ENCODE results near the gene SZT2.
A peak's percentile ranks its signal among the peaks of the same experiment; 100 is the strongest.

SZT2 gene
- 140 to 148 reads per million in 2 donors for total RNA-seq

DNA sequence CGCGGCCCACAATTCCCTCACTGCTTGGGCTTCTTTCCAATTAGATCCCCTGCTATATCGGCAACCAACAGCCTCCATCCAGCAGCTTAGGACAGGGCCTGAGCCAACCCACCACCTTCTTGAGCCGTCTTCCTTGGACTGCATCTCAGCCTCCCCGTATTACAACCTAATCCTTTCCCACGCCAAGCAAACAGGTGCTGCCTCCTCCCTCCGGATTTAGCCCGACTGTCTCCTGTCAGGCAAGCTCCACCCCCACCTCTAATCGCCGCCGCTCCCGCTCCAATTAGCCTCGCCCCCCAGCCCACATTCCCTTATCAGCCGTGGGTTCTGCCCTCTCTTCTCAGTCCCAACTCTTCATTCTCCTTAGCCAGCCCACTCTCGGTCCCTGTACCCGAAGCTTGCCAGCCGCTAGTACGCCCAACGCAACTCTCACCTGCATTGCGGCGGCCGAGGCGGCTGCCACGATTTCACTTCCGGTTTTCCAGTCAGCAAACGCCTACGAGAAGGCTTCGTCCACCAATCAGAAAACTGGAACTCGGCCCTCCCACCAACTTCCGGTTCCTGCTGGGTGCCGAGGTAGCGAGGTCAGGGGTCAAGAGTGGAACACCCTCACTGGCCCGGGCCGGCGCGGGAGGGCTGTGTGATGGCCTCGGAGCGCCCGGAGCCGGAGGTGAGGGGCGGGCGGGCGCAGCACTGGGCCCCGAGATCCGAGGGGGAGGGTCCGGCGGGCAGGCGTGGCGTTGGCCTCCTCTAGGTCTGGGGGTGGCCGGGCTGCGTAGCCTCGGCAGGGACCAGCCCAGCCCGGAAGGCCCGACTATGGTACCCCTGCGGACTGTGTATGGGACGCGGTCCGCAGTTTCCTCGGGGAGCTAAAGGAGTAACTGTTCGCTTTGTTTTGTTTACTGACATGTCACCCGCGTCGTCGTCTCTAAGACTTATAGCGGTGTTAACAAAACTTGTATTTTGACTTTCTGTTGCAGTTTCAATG is at the start of gene SZT2, which contains the start of gene MED8:
Gene SZT2 (plus strand): TSS at position 574 of the 988 bp plus-strand sequence. CDS start 70 bp downstream, at position 644.
Gene MED8 (minus strand): TSS at position 475 of the 988 bp plus-strand sequence. CDS start 36 bp downstream, at position 439.
- peak; percentile 65 to 93 (median 89) for DNase-seq

DNA sequence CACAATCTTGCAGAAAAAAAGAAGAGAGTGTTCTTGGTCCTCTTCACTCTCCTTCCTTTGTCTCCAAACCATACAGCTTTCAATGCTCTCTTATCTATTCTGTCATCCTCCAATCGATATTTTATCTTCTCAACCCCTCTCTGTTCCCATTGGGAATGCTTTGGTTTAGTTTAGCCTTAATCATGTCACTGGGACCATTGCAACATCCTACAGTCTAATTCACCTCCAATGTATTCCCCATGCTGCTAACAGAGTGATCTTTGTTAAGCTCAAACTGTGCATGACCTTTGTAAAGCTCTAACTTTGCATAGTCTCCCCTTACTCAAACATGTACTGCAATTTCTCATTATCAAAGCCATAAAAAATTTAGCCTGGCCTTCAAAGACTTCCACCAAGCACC is 49.1 kb upstream of the SZT2 start:
- DNase-seq, result no peak

DNA sequence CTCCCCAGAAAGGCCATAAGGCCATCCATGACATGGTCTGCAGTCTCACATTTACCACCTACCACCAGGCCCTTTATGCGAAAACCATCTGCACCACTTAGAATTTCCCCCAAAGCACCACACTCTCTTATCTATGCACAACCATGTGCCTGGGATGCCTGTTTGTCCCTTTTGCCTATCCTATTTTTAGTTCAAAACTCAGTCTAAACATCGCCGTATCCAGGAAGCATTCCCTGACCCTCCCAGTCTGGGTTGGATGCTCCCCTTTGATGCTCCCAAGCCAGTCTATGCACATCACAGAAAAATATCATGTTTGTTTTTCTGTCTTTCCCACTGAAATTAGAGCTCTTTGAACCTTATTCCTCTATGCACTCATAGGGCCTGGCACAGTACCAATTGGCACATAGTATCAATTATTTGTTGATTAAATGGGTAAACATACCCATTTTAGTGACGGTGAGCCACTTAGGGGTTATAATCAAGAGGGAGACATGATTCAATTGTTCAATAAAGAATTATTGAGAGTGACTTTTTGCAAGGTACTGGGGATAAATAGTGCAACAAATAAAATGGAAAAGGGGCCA is 45.3 kb upstream of the SZT2 start:
- no peak for DNase-seq

DNA sequence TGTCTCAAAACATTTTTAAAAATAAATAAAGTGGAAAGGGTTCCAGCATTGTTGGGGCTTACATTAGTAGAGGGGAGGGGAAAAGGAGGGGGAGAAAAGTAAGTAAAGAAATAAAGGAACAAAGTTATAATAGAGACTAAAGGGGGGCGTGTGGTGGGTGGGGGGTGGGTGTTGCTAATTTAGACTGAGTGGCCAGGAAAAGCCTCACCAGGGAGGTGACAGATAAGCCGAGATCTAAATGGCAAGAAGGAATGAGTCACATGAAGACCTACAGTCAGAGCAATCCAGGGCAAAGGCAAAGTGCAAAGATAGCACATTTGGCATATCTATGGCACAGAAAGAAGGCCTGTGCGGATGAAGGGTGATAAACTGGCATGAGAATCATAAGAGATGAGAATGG is 44.6 kb upstream of the SZT2 start:
- DNase-seq, result no peak

DNA sequence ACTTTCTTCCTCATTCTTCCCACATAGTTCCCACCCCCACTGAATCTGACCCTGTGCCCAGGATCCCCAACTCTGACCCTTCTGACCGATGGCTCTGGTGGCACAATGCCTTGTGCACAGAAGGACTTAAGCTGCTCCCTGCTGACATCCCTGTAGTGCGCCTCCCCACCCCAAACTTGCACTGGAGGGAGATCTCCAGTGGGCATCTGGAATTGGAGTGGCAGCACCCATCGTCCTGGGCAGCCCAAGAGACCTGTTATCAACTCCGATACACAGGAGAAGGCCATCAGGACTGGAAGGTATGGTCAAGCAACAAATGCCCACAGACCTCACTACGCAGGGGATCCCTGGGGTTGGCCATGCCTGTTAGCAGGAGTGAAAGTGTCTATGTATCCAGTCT is 43.1 kb upstream of the SZT2 start:
- no peak for DNase-seq

DNA sequence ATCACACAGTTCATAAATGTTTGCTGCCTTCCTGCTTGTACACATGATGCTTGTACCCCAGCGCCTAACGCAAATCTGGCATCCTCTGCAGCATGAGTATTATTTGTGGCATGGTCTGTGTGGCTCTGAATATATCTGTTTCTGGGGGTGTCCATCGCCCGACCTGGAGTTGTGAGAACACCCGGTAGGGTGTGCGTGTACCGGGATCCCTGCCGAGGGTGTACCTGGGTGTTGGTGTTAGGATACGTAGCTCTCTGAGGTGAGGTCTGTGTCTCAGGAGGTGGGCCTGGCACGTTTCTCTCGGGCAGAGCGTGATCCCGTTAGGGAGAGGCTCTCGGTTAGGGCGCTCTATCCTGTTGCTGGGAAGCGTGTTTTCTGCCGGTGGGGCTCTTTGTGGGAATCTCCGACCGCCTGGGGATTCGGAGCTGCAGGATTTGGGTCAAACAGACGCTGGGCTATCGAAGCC is 41.3 kb upstream of the SZT2 start:
- DNase-seq, result no peak

DNA sequence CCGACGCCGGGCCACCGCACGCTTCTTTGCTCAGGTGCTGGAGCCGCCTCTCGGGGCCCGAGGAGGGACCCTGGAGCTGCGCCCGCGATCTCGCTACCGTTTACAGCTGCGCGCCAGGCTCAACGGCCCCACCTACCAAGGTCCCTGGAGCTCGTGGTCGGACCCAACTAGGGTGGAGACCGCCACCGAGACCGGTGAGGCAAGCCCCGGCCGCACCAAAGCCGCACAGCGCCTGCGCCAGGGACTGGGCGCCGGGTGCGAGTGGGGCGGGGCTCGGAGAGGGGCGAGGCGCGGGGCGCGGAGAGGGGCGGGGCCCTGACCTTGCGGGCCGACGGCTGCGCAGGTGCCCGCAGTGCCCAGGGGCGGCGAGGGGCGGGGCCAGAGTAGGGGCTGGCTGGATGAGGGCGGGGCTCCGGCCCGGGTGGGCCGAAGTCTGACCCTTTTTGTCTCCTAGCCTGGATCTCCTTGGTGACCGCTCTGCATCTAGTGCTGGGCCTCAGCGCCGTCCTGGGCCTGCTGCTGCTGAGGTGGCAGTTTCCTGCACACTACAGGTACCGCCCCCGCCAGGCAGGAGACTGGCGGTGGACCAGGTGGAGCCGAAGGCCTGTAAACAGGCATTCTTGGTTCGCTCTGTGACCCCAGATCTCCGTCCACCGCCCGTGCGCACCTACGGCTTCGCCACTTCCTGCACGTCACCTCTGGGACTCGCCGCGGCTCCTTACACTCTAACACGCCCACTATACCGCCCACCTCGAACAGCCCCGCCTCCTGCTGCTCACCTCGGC is 40.7 kb upstream of the SZT2 start:
- peak; percentile 21 to 85 (median 53) for DNase-seq

DNA sequence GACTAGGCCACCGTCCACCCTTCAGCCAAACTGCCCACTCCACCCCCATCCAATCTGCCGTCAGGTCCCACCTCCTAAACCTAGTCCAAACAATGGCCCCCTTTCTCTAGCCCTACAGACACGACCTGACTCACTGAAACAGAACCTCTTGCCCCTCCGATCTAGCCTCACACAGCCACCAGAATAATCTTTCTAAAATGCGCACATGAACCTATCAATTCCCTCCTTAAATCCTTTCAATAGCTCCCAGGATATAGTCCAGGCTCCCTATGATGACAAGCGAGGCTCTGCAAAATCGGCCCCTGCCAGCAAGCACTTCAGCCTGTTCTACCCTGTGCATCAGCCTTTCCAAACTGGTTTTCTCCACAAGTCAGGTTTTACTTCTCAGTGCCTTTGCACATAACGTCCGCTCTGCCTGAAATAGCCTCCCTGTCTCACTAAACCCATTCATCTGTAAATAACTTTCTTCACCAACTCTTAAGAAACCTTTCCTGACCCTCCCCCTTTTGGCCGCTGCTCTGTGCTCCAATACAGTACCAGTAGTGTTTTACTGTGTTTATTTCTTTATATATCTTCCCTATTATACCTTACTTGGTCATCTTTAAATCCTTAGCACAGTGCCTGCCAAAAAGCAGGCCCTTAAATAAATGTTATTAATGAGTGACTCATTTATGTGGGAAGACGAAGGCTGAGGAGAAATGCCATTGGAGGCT is 39.9 kb upstream of the SZT2 start:
- DNase-seq, result no peak

DNA sequence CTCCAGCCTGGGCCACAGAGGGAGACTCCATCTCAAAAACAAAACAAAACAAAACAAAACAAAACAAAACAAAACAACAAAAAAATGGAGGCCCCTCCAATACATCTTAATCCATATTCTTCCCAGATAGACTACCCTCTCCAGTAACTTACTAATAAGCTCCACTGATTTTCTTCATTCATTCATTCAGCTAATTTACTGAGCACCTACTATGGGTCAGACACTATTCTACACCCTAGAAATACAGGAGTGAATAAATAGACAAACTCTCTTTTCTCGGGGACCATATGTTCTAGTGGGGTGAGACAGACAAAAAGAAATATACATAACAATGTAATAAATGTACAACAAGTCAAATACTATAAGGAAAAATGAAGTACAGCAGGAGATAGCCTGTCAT is 38.7 kb upstream of the SZT2 start:
- DNase-seq, result no peak

DNA sequence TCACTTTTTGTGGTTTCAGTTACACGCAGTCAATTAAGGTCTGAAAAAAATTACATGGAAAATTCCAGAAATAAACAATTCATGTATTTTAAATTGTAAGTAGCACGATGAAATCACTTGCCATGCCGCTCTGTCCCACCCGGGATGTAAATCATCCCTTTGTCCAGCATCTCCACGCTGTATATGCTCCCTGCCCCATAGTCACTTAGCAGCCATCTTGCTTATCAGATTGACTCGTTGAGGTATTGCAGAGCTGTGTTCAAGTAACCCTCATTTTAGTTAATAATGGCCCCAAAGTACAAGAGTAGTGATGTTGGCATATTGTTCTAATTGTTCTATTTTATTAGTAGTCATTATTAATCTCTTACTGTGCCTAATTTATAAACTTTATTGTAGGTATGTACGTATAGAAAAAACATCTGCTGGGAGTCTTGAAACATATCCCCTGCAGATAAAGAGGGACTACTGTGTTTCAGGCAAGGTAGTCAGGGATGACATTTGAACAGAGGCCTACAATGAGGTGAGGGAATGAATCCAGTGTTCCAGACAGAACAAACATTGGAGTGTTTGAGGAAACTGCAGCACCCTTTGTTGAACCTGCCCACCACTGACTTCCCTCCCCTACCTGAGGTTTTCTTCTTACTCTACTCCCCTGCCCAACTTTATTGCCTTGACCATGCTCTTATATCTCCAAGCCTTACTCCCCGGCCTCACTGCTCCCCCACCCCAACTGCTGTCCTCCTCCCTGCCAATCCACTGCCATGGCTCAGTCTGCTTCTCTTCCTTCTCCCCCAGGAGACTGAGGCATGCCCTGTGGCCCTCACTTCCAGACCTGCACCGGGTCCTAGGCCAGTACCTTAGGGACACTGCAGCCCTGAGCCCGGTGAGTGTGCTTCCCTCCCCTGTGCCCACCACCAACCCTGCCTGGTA is 38.0 kb upstream of the SZT2 start:
- no peak for DNase-seq

DNA sequence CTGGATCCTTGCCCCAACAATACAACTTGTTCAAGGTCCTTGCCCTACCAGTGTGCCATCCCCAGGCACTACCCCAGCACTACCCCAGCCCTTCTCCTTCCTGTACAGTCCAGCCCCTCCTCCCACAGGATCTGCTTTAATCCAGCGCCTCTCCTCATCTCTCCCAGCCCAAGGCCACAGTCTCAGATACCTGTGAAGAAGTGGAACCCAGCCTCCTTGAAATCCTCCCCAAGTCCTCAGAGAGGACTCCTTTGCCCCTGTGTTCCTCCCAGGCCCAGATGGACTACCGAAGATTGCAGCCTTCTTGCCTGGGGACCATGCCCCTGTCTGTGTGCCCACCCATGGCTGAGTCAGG is 37.4 kb upstream of the SZT2 start:
- DNase-seq, result no peak

DNA sequence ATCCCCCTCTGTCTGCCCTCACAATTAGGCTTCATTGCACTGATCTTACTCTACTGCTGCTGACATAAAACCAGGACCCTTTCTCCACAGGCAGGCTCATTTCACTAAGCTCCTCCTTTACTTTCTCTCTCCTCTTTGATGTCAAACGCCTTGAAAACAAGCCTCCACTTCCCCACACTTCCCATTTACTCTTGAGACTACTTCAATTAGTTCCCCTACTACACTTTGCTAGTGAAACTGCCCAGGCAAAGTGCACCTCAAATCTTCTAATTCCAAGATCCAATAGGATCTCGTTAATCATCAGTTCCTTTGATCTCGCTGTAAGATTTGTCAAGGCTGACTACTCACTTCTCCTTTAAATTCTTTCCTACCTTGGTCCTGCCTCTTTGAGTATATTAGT is 36.8 kb upstream of the SZT2 start:
- no peak for DNase-seq

DNA sequence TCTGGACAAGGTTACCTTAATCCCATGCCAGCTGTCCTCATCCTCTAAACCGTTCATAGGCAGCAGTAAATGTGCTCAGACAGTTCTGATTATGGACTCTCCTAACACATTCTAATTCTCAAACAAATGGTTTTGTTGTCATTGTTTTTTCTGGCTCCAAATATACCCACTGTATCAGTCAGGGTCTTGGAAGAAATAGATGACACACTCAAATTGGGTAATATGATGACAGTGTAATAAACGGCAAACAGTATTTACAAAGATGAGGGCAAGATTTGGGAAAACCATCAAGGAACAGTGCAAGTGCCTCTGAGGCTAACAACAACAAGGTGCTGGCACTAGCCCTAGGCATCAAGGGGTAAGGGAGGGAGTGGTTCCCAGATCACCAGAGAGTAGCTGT is 35.2 kb upstream of the SZT2 start:
- DNase-seq, result no peak

DNA sequence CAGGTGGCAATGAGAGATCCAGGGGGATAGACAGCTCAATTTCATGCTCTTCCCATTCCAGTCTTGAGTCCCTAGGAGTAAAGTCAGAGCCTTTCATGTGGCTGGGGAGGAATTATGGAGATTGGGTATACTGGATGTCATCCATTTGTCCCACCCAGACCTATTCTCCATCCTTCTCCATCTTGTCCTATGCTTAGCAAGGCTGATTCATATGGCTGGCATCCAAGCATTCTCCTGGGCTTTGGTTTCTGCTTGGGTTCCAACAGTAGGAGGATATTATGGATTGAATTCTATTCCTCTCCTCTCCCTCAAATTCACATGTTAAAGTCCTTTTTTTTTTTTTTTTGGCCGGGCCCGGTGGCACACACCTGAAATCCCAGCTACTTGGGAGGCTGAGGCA is 34.8 kb upstream of the SZT2 start:
- no peak for DNase-seq

DNA sequence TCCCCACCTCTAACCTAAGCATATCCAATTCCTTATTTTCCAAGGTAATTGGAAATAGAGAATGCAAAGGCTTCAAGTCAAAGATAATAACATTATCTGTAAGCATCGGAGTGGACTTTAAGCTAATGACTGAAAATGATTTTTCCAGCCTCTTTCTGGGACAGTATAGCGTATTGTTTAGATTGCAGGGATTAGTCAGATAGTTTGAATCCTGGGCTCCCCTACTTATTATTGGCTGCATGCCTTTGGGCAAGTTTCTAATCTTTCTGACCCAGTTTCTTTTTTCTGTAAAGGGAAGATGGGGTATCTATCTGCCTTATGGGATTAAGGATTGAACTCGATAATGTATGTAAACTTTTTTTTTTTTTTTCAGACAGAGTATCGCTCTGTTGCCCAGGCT is 32.4 kb upstream of the SZT2 start:
- DNase-seq, result no peak

DNA sequence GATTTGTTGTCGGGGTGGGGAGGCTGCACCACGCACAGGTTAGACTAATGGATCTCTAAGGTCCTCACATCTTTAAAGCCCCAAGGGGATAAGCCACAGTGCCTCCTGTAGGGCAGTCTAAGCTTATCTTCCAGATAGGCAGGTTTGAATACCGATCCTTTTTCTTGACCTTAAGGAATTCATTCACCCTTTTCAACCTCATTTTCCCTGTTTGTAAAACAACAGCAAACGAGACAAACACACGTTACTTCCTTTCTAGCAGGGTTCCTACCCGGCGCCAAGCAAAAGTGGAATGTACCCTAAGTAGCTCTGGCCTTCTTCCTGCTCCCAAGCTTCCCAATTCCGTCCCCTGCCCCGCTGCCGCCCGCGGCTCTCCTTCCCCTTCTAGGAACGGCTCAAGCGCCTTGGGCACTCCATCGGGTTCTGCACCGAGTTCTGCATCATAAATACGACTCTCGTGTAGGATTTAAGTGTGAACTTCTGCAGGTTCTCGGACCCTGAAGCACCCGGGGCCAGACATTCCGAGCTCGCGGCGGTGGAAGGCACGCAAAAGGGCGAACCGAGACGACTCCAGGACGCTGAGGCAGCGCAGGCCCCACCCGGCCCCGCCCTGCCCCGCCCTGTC is 31.5 kb upstream of the SZT2 start:
- DNase-seq, result peak in 1 of 5 experiments; percentile 35

DNA sequence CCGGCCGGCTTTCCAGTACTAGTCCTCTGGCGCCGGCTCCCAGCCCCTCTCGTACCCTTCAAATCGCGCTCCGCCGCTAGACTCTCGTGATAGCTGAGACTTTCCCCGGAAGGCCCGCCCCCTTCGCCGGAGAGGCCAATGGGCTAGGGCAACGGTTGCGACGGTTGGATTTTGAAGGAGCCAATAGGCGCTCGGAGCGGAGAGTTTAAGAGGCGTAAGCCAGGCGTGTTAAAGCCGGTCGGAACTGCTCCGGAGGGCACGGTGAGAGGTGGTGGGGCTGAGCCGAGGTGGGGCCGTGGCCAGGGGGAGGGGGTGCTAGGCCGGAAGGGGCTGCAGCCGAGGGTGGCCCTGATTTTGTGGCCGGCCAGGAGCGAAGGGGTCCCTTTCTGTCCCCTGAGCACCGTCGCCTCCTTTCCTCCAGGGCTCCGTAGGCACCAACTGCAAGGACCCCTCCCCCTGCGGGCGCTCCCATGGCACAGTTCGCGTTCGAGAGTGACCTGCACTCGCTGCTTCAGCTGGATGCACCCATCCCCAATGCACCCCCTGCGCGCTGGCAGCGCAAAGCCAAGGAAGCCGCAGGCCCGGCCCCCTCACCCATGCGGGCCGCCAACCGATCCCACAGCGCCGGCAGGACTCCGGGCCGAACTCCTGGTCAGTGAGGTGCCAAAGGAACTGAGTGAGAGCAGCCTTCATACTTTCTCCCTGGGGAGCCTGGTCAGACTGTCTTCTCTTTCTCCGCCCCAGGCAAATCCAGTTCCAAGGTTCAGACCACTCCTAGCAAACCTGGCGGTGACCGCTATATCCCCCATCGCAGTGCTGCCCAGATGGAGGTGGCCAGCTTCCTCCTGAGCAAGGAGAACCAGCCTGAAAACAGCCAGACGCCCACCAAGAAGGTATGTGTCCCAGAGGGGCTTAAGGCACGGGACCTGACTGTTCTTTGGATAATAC is 30.7 kb upstream of the SZT2 start, which contains the start of gene CDC20:
Gene CDC20 (plus strand): TSS at position 236 of the 948 bp plus-strand sequence. CDS start 235 bp downstream, at position 471.
- peak; percentile 92 to 99 (median 96) for DNase-seq

DNA sequence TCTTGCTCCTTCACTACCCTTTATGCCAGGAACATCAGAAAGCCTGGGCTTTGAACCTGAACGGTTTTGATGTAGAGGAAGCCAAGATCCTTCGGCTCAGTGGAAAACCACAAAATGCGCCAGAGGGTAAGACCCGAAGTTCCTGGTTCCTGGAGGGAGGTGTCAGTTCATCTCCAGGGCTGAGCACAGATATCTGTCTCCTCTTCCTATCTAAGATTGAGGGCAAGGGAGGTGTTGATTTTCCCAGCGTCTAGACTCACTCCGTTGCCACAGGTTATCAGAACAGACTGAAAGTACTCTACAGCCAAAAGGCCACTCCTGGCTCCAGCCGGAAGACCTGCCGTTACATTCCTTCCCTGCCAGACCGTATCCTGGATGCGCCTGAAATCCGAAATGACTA is 30.0 kb upstream of the SZT2 start:
- no peak for DNase-seq

DNA sequence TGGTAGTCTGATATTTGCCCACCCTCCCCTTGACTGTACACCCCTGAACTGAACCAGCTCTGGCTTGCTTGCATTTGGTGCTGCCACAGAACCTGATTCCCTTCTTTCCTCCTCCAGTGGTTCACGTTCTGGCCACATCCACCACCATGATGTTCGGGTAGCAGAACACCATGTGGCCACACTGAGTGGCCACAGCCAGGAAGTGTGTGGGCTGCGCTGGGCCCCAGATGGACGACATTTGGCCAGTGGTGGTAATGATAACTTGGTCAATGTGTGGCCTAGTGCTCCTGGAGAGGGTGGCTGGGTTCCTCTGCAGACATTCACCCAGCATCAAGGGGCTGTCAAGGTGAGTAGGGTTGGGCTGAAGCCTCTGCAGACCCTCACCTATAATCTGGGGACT is 29.1 kb upstream of the SZT2 start:
- DNase-seq, result no peak
